ENCODE data around the gene ADAMTSL2. TPM values are rescaled to one million over a fixed set of nuclear protein-coding genes. Genes with fewer than 3 reads are reported as not detected.

ADAMTSL2 gene
- total RNA-seq, 1 donor from 2014 or later = 17.4 TPM

- no peak overlapping the region for H3K4me3 ChIP-seq
- no peaks in the 10 kb centered on the region for H3K36me3 ChIP-seq
- no peak overlapping the region for H3K27ac ChIP-seq
- H3K9me3 ChIP-seq = no peaks in the 10 kb centered on the region
- TF ChIP-seq CTCF (IDR thresholded peaks at IDR 0.05) = no peak
- peaks cover 18% of the 10 kb centered on the region for H3K4me1 ChIP-seq
- intact Hi-C loops (cut with DNase I) = no loop called here
- ATAC-seq = no peak
- DNase-seq = no peak
- H3K27me3 ChIP-seq = no peaks in the 10 kb centered on the region
Measured at GRCh38 chr9:133496861-133497842, 37.4 kb upstream of the ADAMTSL2 start.

GRCh38 chr9:133499132-133499891 lies 35.2 kb upstream of the ADAMTSL2 start:
- intact Hi-C loops (cut with DNase I) = no loop called here
- Histone ChIP-seq H3K9me3 (peaks cover 3% of the 10 kb centered on the region), H3K4me3 (no peak overlapping the region), H3K36me3 (no peaks in the 10 kb centered on the region), H3K27me3 (no peaks in the 10 kb centered on the region), H3K27ac (peak overlapping the region; percentile 70), H3K4me1 (peaks cover 10% of the 10 kb centered on the region)
- ATAC-seq (peak; percentile 72), DNase-seq (no peak)
- peak; percentile 22 for TF ChIP-seq CTCF (IDR thresholded peaks at IDR 0.05)

DNA sequence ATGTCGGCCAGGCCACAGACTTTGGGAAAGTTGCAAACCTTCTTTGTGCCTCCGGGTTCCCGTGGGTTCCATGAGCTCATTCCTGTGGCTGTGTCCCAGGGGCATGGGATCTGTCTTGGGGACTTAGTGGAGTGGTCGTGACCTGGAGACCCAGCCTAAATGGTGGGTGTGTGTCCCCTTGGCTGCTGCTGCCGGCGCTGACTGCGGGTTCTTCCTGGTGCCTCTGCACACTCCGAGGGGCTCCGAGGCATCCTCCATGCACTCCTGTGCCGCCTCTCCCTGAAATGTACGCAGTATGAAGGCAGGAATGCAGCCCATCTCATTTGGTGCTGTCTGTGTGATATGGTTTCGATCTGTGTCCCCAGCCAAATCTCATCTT lies 34.6 kb upstream of the ADAMTSL2 start:
- ATAC-seq = no peak
- no peaks in the 10 kb centered on the region for H3K36me3 ChIP-seq
- H3K4me3 ChIP-seq = no peak overlapping the region
- peaks cover 10% of the 10 kb centered on the region for H3K4me1 ChIP-seq
- TF ChIP-seq CTCF (IDR thresholded peaks at IDR 0.05) = no peak
- no peaks in the 10 kb centered on the region for H3K27me3 ChIP-seq
- peak overlapping the region; percentile 70 for H3K27ac ChIP-seq
- intact Hi-C loops (cut with DNase I) = no loop called here
- H3K9me3 ChIP-seq = peaks cover 3% of the 10 kb centered on the region
- DNase-seq = no peak

GRCh38 chr9:133502112-133502511 lies 32.4 kb upstream of the ADAMTSL2 start:
- H3K9me3 ChIP-seq = peaks cover 3% of the 10 kb centered on the region
- ATAC-seq (no peak), DNase-seq (no peak)
- no peaks in the 10 kb centered on the region for H3K36me3 ChIP-seq
- no peak for TF ChIP-seq CTCF (IDR thresholded peaks at IDR 0.05)
- no peaks in the 10 kb centered on the region for H3K27me3 ChIP-seq
- H3K4me1 ChIP-seq = peaks cover 12% of the 10 kb centered on the region
- intact Hi-C loops (cut with DNase I) = no loop called here
- H3K4me3 ChIP-seq = no peak overlapping the region
- no peak overlapping the region for H3K27ac ChIP-seq

- no peaks in the 10 kb centered on the region for H3K36me3 ChIP-seq
- peaks cover 15% of the 10 kb centered on the region for H3K4me1 ChIP-seq
- no peaks in the 10 kb centered on the region for H3K27me3 ChIP-seq
- H3K27ac ChIP-seq = peak overlapping the region; percentile 55
- no peak for DNase-seq
- H3K4me3 ChIP-seq = no peak overlapping the region
- no peak for TF ChIP-seq CTCF (IDR thresholded peaks at IDR 0.05)
- intact Hi-C loops (cut with DNase I) = no loop called here
- ATAC-seq = no peak
- peaks cover 3% of the 10 kb centered on the region for H3K9me3 ChIP-seq
Measured at GRCh38 chr9:133505186-133505830, 29.2 kb upstream of the ADAMTSL2 start.

All from upper lobe of right lung (tissue), 1 donor.